ENCODE measurements around the gene CPLANE2. TPM values are rescaled to one million over a fixed set of nuclear protein-coding genes. Genes with fewer than 3 reads are reported as not detected.

CPLANE2 gene
- total RNA-seq, 4 donors from 2014 or later = 0.60 to 12.3 (median 4.3) TPM

- DNase-seq = no peak
- 78 to 83% methylated on average over 3 to 6 of the region's 6 CpGs for WGBS, 2 donors (ENCODE audit: low coverage in 1 of 2)
- no peaks in the 10 kb centered on the region for H3K9me3 ChIP-seq
- no peaks in the 10 kb centered on the region for H3K27me3 ChIP-seq
- TF ChIP-seq POLR2A (IDR thresholded peaks at IDR 0.05) (no peak), POLR2AphosphoS5 (IDR thresholded peaks at IDR 0.05) (no peak), EP300 (IDR thresholded peaks at IDR 0.05; ENCODE audit: low read depth) (no peak), CTCF (IDR thresholded peaks at IDR 0.05) (no peak)
- intact Hi-C loops (cut with DNase I; ENCODE audit: low total_unique reads) (no loop called here), in situ Hi-C loops (cut with MboI; ENCODE audit: low pct_ligation_motif_present in 1 of 4, low pct_unique_long_range_greater_than_20kb in 1 of 4, low sequenced_read_pairs in 3 of 4) (loop anchor here in 1 of 4 donors (5.0 kb wide), 1 partner anchor 110 kb away; no protein-coding TSS in a partner anchor)
- H3K4me1 ChIP-seq = peaks cover 2 to 31% (median 19%) of the 10 kb centered on the region in 4 donors
- H3K36me3 ChIP-seq = no peaks in the 10 kb centered on the region
- H3K27ac ChIP-seq = no peak overlapping the region
- H3K4me3 ChIP-seq = no peak overlapping the region
Measured at GRCh38 chr1:16191916-16192546, 45.0 kb downstream of the CPLANE2 start.

GRCh38 chr1:16191309-16191708, 45.7 kb downstream of the CPLANE2 start:
- Histone ChIP-seq H3K27ac (no peak overlapping the region), H3K36me3 (no peaks in the 10 kb centered on the region), H3K9me3 (no peaks in the 10 kb centered on the region), H3K27me3 (no peaks in the 10 kb centered on the region), H3K4me3 (no peak overlapping the region), H3K4me1 (peaks cover 2 to 31% (median 21%) of the 10 kb centered on the region in 4 donors)
- intact Hi-C loops (cut with DNase I; ENCODE audit: low total_unique reads) = no loop called here
- no peak for DNase-seq
- in situ Hi-C loops (cut with MboI; ENCODE audit: low pct_ligation_motif_present in 1 of 4, low pct_unique_long_range_greater_than_20kb in 1 of 4, low sequenced_read_pairs in 3 of 4) = loop anchor here in 1 of 4 donors (5.0 kb wide), 1 partner anchor 109 kb away; no protein-coding TSS in a partner anchor
- WGBS, 2 donors (ENCODE audit: low coverage in 1 of 2) = 78 to 80% methylated on average over 1 of the region's 1 CpG
- TF ChIP-seq CTCF (IDR thresholded peaks at IDR 0.05) (no peak), POLR2A (IDR thresholded peaks at IDR 0.05) (no peak), EP300 (IDR thresholded peaks at IDR 0.05; ENCODE audit: low read depth) (no peak), POLR2AphosphoS5 (IDR thresholded peaks at IDR 0.05) (no peak)

GRCh38 chr1:16189921-16190621, 46.9 kb downstream of the CPLANE2 start:
- H3K27ac ChIP-seq = no peak overlapping the region
- TF ChIP-seq POLR2A (IDR thresholded peaks at IDR 0.05) (no peak), EP300 (IDR thresholded peaks at IDR 0.05; ENCODE audit: low read depth) (no peak), POLR2AphosphoS5 (IDR thresholded peaks at IDR 0.05) (no peak), CTCF (IDR thresholded peaks at IDR 0.05) (no peak)

GRCh38 chr1:16189003-16189402, 48.0 kb downstream of the CPLANE2 start:
- H3K27ac ChIP-seq = peak overlapping the region; percentile 53 to 74 (median 68)
- H3K36me3 ChIP-seq = no peaks in the 10 kb centered on the region
- H3K4me3 ChIP-seq = no peak overlapping the region
- H3K9me3 ChIP-seq = no peaks in the 10 kb centered on the region
- in situ Hi-C loops (cut with MboI; ENCODE audit: low pct_ligation_motif_present in 1 of 4, low pct_unique_long_range_greater_than_20kb in 1 of 4, low sequenced_read_pairs in 3 of 4) (loop anchor here in 2 of 4 donors (5.0 kb wide), 2 partner anchors 107 to 112 kb away; no protein-coding TSS in a partner anchor), intact Hi-C loops (cut with DNase I; ENCODE audit: low total_unique reads) (no loop called here)
- TF ChIP-seq POLR2A (IDR thresholded peaks at IDR 0.05) (peak; percentile 44), EP300 (IDR thresholded peaks at IDR 0.05; ENCODE audit: low read depth) (no peak), POLR2AphosphoS5 (IDR thresholded peaks at IDR 0.05) (peak in 2 of 3 donors; percentile 55 to 68), CTCF (IDR thresholded peaks at IDR 0.05) (no peak)
- peak; percentile 83 for DNase-seq
- peaks cover 2 to 31% (median 21%) of the 10 kb centered on the region in 4 donors for H3K4me1 ChIP-seq
- no peaks in the 10 kb centered on the region for H3K27me3 ChIP-seq
- WGBS, 2 donors (ENCODE audit: low coverage in 1 of 2) = 28 to 35% methylated on average over 4 to 6 of the region's 6 CpGs

More at GRCh38 chr1:16189921-16190621, 46.9 kb downstream of the CPLANE2 start:
- no peak overlapping the region for H3K4me3 ChIP-seq
- no peaks in the 10 kb centered on the region for H3K36me3 ChIP-seq
- H3K4me1 ChIP-seq = peaks cover 2 to 31% (median 21%) of the 10 kb centered on the region in 4 donors
- no peak for DNase-seq
- in situ Hi-C loops (cut with MboI; ENCODE audit: low pct_ligation_motif_present in 1 of 4, low pct_unique_long_range_greater_than_20kb in 1 of 4, low sequenced_read_pairs in 3 of 4) = loop anchor here in 3 of 4 donors (5.0 kb wide), 2 partner anchors 108 to 113 kb away; no protein-coding TSS in a partner anchor
- 43 to 45% methylated on average over 1 to 9 of the region's 9 CpGs for WGBS, 2 donors (ENCODE audit: low coverage in 1 of 2)
- intact Hi-C loops (cut with DNase I; ENCODE audit: low total_unique reads) = no loop called here
- no peaks in the 10 kb centered on the region for H3K27me3 ChIP-seq
- no peaks in the 10 kb centered on the region for H3K9me3 ChIP-seq

Data from transverse colon (tissue), 4 donors.